Kidney (tissue), 14 donors: Measurements from ENCODE around the gene CCNY. TPM values are rescaled to one million over a fixed set of nuclear protein-coding genes. Genes with fewer than 3 reads are reported as not detected.

Experiments used
- DNase-seq, 5 donors: peaks; one replicate each; pipeline ENCODE4 v3.0.0-alpha.2; 2013 to 2020
- FAIRE-seq: peaks from 2 replicates; lab custom pipeline; 2012; peaks lifted over from hg19 to GRCh38; lab: Jason Lieb, UNC
- H3K27ac ChIP-seq, 2 donors: one replicate each; pipeline ENCODE4 v1.7.0; 2013; ENCODE audit warnings: low read depth in 2 of 2, low read length in 2 of 2, inconsistent platforms in 1 of 2
- H3K27me3 ChIP-seq: one replicate; pipeline ENCODE4 v1.7.1; 2013; ENCODE audit warnings: low read length, inconsistent platforms; ENCODE audit not compliant: control insufficient read depth, insufficient read depth
- H3K36me3 ChIP-seq, 3 donors: one replicate each; pipeline versions ENCODE4 v1.7.0 to v1.7.1; 2013; ENCODE audit warnings: low read length in 3 of 3, control low read depth in 1 of 3, inconsistent platforms in 1 of 3; ENCODE audit not compliant: insufficient read depth in 3 of 3, control insufficient read depth in 2 of 3
- H3K4me1 ChIP-seq, 3 donors: one replicate each; pipeline versions ENCODE4 v1.7.0 to v1.7.1; 2013; ENCODE audit warnings: low read length in 3 of 3, inconsistent platforms in 1 of 3, low read depth in 1 of 3; ENCODE audit not compliant: control insufficient read depth in 2 of 3, insufficient read depth in 2 of 3
- H3K4me3 ChIP-seq, 3 donors: one replicate each; pipeline versions ENCODE4 v1.7.0 to v1.8.1; 2013; ENCODE audit warnings: low read length in 3 of 3, control low read depth in 1 of 3, inconsistent platforms in 1 of 3
- H3K9ac ChIP-seq, 3 donors: one replicate each; pipeline versions ENCODE4 v1.7.0 to v1.7.1; 2013; ENCODE audit warnings: low read length in 3 of 3, control low read depth in 1 of 3, inconsistent platforms in 1 of 3
- H3K9me3 ChIP-seq, 3 donors: one replicate each; pipeline versions ENCODE4 v1.7.0 to v1.7.1; 2013; ENCODE audit warnings: low read length in 3 of 3, control low read depth in 1 of 3, inconsistent platforms in 1 of 3; ENCODE audit not compliant: control insufficient read depth in 2 of 3, insufficient read depth in 1 of 3
- intact Hi-C: fragments of 100-400 bp; cut with DNase I; formaldehyde crosslinking; loops from one replicate; pipeline ENCODE4 v1.11.1; 2022
- polyA plus RNA-seq: library from polyadenylated mRNA; stranded (reverse); fragments of 350-450 nt; fragmentation: Illumina TruSeq; extraction: RNeasy Lipid Tissue Mini Kit (QIAGEN cat#74804); gene quantifications from one replicate; pipeline ENCODE4 v1.2.3, GENCODE V29; 2014; ENCODE audit warnings: low read depth, low replicate concordance; ENCODE audit not compliant: insufficient read depth
- total RNA-seq: library from RNA; stranded (reverse); fragmentation: NEBNext Ultra II Directional; extraction: Animal tissue kit (Norgen Biotek cat#: 25700); gene quantifications from one replicate; pipeline ENCODE4 v1.2.1, GENCODE V29; 2021
- TF ChIP-seq, protein P1 (sequence below): IDR thresholded peaks from 3 replicates; pipeline ENCODE4 v1.5.1; 2012; ENCODE audit warnings: mild to moderate bottlenecking, moderate library complexity, borderline replicate concordance; ENCODE audit not compliant: insufficient read depth; ENCODE audit errors: extremely low read depth
- donor health status: control.
- donor health status: control.
- donor health status: control.
- donor health status: control.
- donor health status: control.
- donor health status: DM: yes; HTN: yes; CAD: no.
- donor health status: Normal renal cell carcinoma (clear cell type).

CCNY gene
- total and polyA plus RNA-seq, 2 donors from 2014 or later, result 45.6 to 77.2 TPM

DNA sequence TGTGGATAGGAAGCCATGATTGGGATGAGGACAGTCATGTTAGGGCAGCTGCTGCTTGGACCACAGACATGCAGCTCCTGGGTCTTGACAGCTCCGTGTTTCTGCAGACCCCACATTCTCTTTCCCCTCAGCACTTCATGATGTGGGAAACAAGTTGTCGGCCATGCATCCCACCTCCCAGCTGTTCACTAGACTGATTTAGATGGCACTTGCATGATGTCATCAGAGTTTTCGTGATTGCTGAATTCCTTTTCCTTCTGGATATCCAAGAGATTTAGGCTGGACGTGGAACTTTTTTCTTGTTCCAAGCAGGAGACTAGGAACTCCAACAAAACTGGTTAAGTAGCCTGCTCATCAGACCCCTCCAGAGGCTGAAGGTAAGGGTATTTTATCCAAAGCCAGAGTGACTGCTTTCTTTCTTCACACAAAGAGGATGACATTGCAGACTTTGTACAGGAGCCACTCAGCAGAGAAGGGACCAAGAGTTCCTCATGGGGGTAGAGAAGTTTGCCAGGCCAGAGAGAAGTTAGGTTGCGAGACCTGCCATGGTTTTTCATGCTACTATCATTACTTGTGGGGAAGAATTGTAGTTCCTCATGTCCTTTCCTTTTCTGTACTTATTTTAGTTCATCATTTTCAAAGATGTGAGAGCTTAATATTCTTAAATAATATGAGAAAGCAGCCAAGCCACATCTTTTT lies 151.2 kb downstream of the CCNY start:
- TF ChIP-seq, protein P1, sequence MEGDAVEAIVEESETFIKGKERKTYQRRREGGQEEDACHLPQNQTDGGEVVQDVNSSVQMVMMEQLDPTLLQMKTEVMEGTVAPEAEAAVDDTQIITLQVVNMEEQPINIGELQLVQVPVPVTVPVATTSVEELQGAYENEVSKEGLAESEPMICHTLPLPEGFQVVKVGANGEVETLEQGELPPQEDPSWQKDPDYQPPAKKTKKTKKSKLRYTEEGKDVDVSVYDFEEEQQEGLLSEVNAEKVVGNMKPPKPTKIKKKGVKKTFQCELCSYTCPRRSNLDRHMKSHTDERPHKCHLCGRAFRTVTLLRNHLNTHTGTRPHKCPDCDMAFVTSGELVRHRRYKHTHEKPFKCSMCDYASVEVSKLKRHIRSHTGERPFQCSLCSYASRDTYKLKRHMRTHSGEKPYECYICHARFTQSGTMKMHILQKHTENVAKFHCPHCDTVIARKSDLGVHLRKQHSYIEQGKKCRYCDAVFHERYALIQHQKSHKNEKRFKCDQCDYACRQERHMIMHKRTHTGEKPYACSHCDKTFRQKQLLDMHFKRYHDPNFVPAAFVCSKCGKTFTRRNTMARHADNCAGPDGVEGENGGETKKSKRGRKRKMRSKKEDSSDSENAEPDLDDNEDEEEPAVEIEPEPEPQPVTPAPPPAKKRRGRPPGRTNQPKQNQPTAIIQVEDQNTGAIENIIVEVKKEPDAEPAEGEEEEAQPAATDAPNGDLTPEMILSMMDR, result no peak
- FAIRE-seq (no peak), DNase-seq (no peak)
- Histone ChIP-seq H3K4me1 (no peaks in the 10 kb centered on the region), H3K9ac (no peak overlapping the region), H3K9me3 (no peaks in the 10 kb centered on the region), H3K27ac (no peak overlapping the region), H3K4me3 (no peak overlapping the region), H3K36me3 (no peaks in the 10 kb centered on the region), H3K27me3 (no peaks in the 10 kb centered on the region)
- intact Hi-C loops, result no loop called here

DNA sequence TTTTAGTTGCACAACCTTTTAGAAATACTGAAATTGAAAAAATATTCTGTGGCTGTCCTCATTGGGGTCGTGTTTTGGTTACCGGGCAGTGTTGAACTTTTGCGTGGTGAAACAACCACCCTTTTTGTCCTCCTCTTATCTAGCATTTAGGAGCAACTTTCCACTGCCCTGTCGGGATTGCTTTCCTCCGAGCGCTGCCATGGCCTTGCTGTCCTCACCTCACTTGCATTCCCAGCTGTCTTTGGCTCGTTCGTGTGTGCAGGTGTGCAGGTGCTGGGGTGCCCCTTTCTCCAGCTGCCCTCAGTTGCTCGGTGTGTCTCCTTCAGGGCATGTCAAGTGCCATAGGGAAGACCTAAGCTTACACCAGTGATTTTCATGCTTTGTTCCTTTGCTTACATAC lies 151.9 kb downstream of the CCNY start:
- H3K27ac ChIP-seq, result no peak overlapping the region
- H3K27me3 ChIP-seq, result no peaks in the 10 kb centered on the region
- TF ChIP-seq, protein P1, result no peak
- H3K4me3 ChIP-seq, result no peak overlapping the region
- H3K9ac ChIP-seq, result no peak overlapping the region
- H3K4me1 ChIP-seq, result peaks cover 0 to 5% (median 2%) of the 10 kb centered on the region in 3 donors
- no peak for FAIRE-seq
- intact Hi-C loops, result no loop called here
- H3K36me3 ChIP-seq, result no peaks in the 10 kb centered on the region
- no peaks in the 10 kb centered on the region for H3K9me3 ChIP-seq
- no peak for DNase-seq

DNA sequence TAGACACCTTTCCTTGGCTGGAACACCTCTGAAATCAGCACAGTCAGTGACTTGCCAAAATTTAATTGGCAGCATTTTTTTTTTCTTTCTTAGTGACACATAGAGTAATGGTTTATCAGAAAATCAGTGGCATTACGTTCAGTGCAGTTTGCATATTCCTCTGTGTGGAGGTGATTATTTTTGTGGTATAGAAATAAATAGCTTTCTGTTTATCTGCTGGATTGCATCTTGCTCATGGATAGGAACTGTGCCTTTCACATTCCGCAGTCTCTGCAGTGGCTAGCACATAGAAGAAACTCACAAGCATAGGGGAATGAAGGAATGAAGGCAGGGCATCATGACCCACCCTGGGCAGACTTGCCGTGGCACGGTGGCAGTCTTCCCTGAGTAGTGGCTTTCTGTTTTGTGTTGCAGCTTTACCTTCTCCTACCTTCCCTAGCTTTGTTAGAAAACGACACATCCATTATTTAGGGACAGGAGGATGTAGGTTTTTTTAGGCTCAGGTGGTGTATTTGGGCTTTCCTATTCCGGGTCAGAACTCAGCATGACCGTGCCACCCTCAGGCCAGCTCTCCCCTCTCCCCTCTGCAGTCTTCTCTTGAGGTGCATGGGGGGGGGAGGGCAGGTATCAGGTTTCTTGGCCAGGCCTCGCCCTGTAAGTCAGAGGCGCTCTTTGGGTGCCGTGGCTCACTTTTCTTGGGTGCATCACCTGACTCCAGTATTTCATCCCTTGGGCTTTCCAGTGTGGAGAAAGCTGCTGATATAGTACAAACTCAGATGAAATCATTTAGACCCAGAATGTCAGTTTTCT lies 156.3 kb downstream of the CCNY start:
- H3K36me3 ChIP-seq, result no peaks in the 10 kb centered on the region

More for the DNA sequence above, 156.3 kb downstream of the CCNY start:
- Histone ChIP-seq H3K9ac (no peak overlapping the region), H3K4me3 (no peak overlapping the region), H3K27me3 (no peaks in the 10 kb centered on the region), H3K4me1 (peaks cover 0 to 17% (median 14%) of the 10 kb centered on the region in 3 donors), H3K27ac (no peak overlapping the region), H3K9me3 (no peaks in the 10 kb centered on the region)
- DNase-seq (peak in 1 of 5 donors; percentile 29), FAIRE-seq (no peak)
- TF ChIP-seq, protein P1, result no peak
- intact Hi-C loops, result no loop called here
